H7 (cell line): ENCODE measurements around the gene CST11. TPM values are rescaled to one million over a fixed set of nuclear protein-coding genes. Genes with fewer than 3 reads are reported as not detected.
A peak's percentile ranks its signal among the peaks of the same experiment; 100 is the strongest.

Experiments used
- DNase-seq: peaks from one replicate; pipeline ENCODE4 v3.0.0; 2012
- H3K27me3 ChIP-seq: 2 replicates; pipeline ENCODE4 v1.6.0; 2011; ENCODE audit warnings: mild to moderate bottlenecking, low read length; ENCODE audit not compliant: control insufficient read depth, insufficient read depth
- H3K36me3 ChIP-seq: replicated peaks from 2 replicates; pipeline ENCODE4 v1.5.1; 2011; ENCODE audit warnings: low read length; ENCODE audit not compliant: control insufficient read depth, insufficient read depth
- H3K4me3 ChIP-seq: 2 replicates; pipeline ENCODE4 v1.5.1; 2011; ENCODE audit warnings: low read depth, mild to moderate bottlenecking, control low read depth, low read length, moderate library complexity; ENCODE audit not compliant: insufficient read depth
- total RNA-seq: library from RNA; depleted of rRNA; stranded (reverse); fragments of >200 nt; shearing (Covaris generic); gene quantifications from 2 replicates; pipeline ENCODE4 v1.2.3, GENCODE V29; 2014

Gene CST11
- total RNA-seq, 1 experiment from 2014 or later, result not detected

GRCh38 chr20:23445596-23446217 is 7.0 kb downstream of the CST11 start:
- no peak for DNase-seq
- Histone ChIP-seq H3K36me3 (no peaks in the 10 kb centered on the region), H3K4me3 (no peak overlapping the region), H3K27me3 (0 out of 2 replicates have a peak, but pooled peaks cover 2% of the 10 kb centered on the region)

- no peak overlapping the region for H3K4me3 ChIP-seq
- H3K36me3 ChIP-seq, result no peaks in the 10 kb centered on the region
- no peak for DNase-seq
- H3K27me3 ChIP-seq, result 0 out of 2 replicates have a peak, but pooled peaks cover 2% of the 10 kb centered on the region
These were observed 7.8 kb downstream of the CST11 start for GRCh38 chr20:23444859-23445258.

GRCh38 chr20:23442436-23442835 is 10.2 kb downstream of the CST11 start:
- 0 out of 2 replicates have a peak, but pooled peaks cover 2% of the 10 kb centered on the region for H3K27me3 ChIP-seq
- H3K4me3 ChIP-seq, result no peak overlapping the region
- no peak for DNase-seq
- no peaks in the 10 kb centered on the region for H3K36me3 ChIP-seq

- H3K4me3 ChIP-seq, result no peak overlapping the region
- H3K36me3 ChIP-seq, result no peaks in the 10 kb centered on the region
- 0 out of 2 replicates have a peak, but pooled peaks cover 2% of the 10 kb centered on the region for H3K27me3 ChIP-seq
- DNase-seq, result peak; percentile 91
These were observed 10.8 kb downstream of the CST11 start for GRCh38 chr20:23441850-23442313.

GRCh38 chr20:23440004-23440403 is 12.7 kb downstream of the CST11 start:
- no peaks in the 10 kb centered on the region for H3K36me3 ChIP-seq
- H3K27me3 ChIP-seq, result no peaks in the 10 kb centered on the region
- no peak for DNase-seq
- no peak overlapping the region for H3K4me3 ChIP-seq

GRCh38 chr20:23438661-23439060 is 14.0 kb downstream of the CST11 start:
- no peaks in the 10 kb centered on the region for H3K36me3 ChIP-seq
- H3K4me3 ChIP-seq, result no peak overlapping the region
- H3K27me3 ChIP-seq, result no peaks in the 10 kb centered on the region
- no peak for DNase-seq

- Histone ChIP-seq H3K27me3 (no peaks in the 10 kb centered on the region), H3K36me3 (no peaks in the 10 kb centered on the region), H3K4me3 (no peak overlapping the region)
- no peak for DNase-seq
These were observed 15.4 kb downstream of the CST11 start for GRCh38 chr20:23437126-23437899.

- no peak for DNase-seq
- H3K27me3 ChIP-seq, result no peaks in the 10 kb centered on the region
- no peaks in the 10 kb centered on the region for H3K36me3 ChIP-seq
- H3K4me3 ChIP-seq, result no peak overlapping the region
These were observed 16.0 kb downstream of the CST11 start for GRCh38 chr20:23436681-23437080.

- H3K4me3 ChIP-seq, result no peak overlapping the region
- H3K36me3 ChIP-seq, result no peaks in the 10 kb centered on the region
- DNase-seq, result no peak
- no peaks in the 10 kb centered on the region for H3K27me3 ChIP-seq
These were observed 16.8 kb downstream of the CST11 start for GRCh38 chr20:23435626-23436539.

- Histone ChIP-seq H3K36me3 (no peaks in the 10 kb centered on the region), H3K27me3 (no peaks in the 10 kb centered on the region), H3K4me3 (no peak overlapping the region)
- DNase-seq, result no peak
These were observed 18.0 kb downstream of the CST11 start for GRCh38 chr20:23434521-23435313.

GRCh38 chr20:23433628-23434027 is 19.0 kb downstream of the CST11 start:
- no peak for DNase-seq
- Histone ChIP-seq H3K4me3 (no peak overlapping the region), H3K27me3 (no peaks in the 10 kb centered on the region), H3K36me3 (no peaks in the 10 kb centered on the region)

GRCh38 chr20:23425129-23425528 is 27.5 kb downstream of the CST11 start:
- Histone ChIP-seq H3K4me3 (no peak overlapping the region), H3K27me3 (no peaks in the 10 kb centered on the region), H3K36me3 (no peaks in the 10 kb centered on the region)
- no peak for DNase-seq

- no peaks in the 10 kb centered on the region for H3K27me3 ChIP-seq
- H3K4me3 ChIP-seq, result peak within 1 kb of the TSS; percentile 95
- no peaks in the 10 kb centered on the region for H3K36me3 ChIP-seq
- peak; percentile 97 for DNase-seq
These were observed 31.4 kb downstream of the CST11 start, which contains the start of gene NAPB for GRCh38 chr20:23420943-23421931. NAPB (minus strand) TSS chr20:23421488; CDS start chr20:23421402, 86 bp downstream.
